Non-pigmented ciliary epithelial cell (primary cell): ENCODE results near the gene SLC9A2.

Experiments
- DNase-seq: peaks from one replicate; pipeline ENCODE4 v3.0.0-alpha.2; 2010; ENCODE audit warnings: low read depth

Gene SLC9A2

GRCh38 chr2:102620332-102620731 lies 979 bp downstream of the SLC9A2 start:
- no peak for DNase-seq

GRCh38 chr2:102621630-102622029 lies 2.3 kb downstream of the SLC9A2 start:
- DNase-seq = no peak

GRCh38 chr2:102622646-102623045 lies 3.3 kb downstream of the SLC9A2 start:
- no peak for DNase-seq

- no peak for DNase-seq
Measured at GRCh38 chr2:102630458-102630857, 11.1 kb downstream of the SLC9A2 start.

GRCh38 chr2:102632380-102633175 lies 13.2 kb downstream of the SLC9A2 start:
- no peak for DNase-seq

DNA sequence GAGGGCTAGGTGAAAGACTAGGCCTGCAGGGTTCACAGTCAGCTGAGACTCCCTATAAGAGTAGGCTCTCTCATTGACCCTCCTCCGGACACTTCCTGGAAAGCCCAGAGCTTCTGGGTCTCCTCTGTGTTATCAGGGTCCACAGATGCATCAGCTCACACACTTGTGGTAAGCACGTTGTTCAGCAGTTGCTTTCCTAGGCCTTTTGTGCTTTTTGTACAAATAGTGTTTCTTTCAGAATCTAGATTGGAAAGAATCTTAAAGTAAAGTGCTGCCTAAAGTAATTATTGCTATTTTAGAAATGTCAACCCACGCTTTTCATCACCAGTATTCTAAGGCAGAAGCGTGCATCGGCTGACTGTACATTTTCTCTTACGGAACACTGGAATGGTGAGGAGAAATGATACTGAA lies 15.5 kb downstream of the SLC9A2 start:
- no peak for DNase-seq

DNA sequence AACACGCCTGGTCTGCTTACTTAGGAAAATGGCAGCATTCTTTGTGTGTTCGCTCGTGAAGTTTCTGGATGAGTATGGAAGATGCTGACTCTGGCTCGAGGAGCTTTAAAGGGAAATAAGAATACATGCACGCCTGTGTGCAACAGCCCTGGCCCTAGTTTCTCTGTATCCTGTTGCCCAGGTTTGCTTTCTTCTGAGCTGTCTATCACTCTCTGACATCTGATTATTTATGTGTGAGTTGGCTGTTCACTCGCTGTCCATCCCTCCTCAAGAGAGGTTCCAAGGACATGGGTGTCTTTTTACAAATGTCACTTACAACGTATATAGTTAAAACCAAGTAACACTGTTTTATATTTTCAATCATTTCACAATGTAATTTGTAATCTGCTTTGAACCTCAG lies 16.0 kb downstream of the SLC9A2 start:
- DNase-seq = no peak

- DNase-seq = no peak
Measured at GRCh38 chr2:102636283-102636907, 17.0 kb downstream of the SLC9A2 start.

DNA sequence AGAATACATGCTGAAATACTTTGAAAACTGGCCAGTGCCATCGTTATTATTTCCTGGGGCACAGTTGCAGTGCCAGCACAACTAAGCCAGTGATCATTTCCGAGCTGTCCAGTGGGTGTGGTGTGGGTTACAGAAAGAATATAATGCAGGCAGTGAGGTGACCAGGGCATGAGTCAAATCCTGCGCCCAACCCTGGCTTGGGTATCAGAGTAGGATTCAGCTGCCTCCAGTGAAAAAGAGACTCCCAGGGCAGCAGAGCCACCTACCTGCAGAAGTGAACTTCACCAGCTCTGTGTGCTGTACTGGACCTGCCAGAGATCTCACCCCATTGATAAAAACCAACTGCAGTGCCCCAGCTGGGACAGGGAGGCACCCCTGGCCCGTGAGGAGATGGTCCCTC lies 18.0 kb downstream of the SLC9A2 start:
- DNase-seq = no peak

- DNase-seq = no peak
Measured at GRCh38 chr2:102639429-102639828, 20.1 kb downstream of the SLC9A2 start.

DNA sequence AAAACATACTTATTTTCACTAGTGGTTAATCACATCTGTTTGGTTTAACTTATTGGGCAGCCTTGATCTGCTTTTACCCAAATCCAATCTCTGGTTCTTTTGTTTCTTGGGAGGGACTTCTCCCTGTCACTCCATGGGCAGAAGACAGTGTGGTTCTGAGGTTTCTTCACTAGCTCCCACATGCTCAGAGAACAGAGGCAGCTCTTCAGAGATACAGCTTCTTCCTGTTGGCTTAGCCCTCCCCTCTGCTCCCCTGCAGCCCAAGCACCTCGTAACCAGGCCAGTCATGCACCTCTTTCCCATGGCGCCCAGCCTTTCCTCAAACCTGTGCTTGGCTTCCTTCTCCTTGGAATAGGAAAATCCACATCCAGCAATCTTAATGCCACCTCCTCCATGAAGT lies 32.8 kb downstream of the SLC9A2 start:
- DNase-seq = no peak

DNA sequence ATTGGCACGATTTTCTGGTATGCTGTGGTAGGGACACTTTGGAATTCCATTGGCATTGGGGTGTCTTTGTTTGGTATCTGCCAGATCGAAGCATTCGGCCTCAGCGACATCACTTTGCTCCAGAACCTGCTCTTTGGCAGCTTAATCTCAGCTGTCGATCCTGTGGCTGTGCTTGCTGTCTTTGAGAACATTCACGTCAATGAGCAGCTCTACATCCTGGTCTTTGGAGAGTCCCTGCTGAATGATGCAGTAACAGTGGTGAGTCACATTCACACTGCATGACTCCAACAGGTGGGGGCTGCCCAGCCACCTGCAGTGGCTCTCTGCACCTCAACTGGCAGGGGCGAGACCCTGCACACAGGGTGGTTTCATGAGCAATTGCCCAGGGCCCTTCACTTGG lies 38.4 kb downstream of the SLC9A2 start:
- DNase-seq = no peak

DNA sequence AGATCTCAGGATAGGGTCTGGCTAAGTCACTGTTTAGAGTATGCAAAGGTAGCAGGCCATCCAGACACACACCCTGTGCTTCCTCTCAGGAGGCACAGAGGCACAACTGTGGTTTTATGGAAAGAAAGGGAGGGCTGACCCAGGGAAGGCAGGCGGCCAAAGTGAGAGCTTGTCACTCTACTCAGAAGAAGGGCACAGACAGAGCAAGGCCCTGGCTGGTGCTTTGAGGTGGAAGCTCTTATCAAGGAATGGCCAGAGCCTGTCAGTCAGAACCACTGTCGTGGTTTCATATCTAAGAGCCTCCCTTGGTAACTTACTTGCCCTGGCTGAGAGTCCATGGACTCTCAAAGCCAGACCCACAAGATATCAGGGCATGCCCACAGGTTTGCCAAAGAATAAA lies 40.7 kb downstream of the SLC9A2 start:
- no peak for DNase-seq

DNA sequence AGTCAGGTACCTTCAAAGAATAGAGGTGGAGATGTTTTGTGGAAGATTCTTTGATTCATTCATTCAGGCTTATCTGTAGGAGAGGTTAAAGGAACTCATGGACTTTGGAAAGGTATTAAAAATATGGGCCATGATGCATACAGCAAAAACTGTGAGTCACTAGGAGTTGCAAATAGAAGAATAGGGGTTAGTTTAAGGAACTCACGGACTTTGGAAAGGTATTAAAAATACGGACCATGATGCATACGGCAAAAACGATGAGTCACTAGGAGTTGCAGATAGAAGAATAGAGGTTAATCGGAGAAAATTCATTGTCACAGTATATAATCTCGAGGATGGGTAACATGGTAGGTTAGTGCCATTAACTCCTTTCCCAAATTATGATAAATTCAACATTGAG lies 41.2 kb downstream of the SLC9A2 start:
- no peak for DNase-seq

DNA sequence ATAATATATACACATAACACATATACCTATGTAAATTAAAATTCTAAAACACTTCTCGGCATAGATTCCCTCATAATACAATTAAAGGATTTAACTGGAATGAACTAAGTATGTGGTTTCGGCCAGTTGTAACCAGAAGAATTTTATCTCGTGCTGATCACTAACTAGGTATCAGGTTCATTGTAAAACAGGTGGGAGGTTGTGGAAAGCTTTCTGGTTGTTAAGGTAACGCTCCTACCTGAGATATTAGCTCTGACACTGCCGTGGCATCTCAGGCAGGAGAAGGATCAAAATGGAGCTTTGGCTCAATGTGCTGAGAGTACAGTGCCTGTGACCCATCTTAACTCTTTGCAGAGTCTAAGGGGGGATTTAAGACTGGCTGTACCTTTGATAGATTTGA lies 42.5 kb downstream of the SLC9A2 start:
- DNase-seq = no peak

GRCh38 chr2:102662833-102663232 lies 43.5 kb downstream of the SLC9A2 start:
- no peak for DNase-seq

GRCh38 chr2:102663381-102663780 lies 44.0 kb downstream of the SLC9A2 start:
- no peak for DNase-seq

DNA sequence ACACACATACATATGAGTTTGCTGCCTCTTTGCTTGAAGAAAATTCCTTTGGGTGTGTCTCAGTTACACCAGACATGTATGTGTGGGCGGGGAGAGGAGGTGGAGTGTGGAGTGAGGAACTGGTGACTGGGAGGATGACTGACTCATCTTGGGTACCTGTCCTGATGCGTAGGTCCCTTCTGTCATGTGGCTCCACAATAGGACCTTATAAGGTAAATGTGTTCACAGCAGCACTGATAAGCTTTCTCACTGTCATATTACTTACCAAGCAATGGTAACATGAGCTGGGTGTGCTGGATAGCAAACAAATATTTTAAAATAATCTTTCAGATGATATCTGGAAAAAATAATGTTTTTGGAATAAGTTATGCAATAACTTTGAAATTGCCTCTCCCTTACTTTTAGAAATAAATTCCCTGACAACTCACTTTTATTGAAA lies 45.1 kb downstream of the SLC9A2 start:
- DNase-seq = peak; percentile 27

DNA sequence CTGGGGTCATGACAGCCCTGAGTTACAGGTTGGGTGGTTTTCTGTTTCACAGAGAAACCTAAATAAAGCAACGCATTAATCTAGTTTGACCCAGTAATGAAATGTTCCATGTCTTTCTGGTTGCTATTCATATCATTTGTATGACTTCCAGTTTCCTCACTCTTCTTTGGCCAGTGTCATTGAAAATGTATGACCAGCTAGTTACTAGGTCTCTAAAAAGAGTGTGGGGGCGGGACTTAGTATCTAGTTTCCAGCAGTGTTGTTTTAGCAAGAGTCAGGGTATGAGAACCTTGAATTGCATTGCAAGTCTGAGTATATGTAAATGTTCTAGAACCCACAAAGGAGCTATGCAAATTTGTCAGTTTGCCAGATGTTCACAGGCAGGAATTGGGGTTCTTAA lies 47.7 kb downstream of the SLC9A2 start:
- DNase-seq = no peak

DNA sequence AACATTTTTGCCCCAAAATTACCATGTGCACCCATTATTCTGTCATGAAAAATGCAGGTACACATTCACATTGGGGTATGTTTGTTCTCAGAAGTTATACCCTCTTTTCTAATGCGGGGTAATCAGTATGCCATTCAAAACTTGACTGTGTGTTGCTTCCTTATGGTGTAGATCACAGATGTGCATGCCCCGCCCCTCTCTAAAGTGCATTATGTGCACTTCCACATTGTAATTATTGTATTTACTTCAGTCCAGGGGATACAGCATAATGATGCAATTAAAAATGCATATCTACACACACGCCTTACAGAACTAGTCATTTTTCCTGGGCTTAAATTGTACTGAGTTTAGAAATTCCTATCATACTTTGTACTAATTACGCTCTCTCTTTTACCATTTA lies 48.8 kb downstream of the SLC9A2 start:
- DNase-seq = no peak

DNA sequence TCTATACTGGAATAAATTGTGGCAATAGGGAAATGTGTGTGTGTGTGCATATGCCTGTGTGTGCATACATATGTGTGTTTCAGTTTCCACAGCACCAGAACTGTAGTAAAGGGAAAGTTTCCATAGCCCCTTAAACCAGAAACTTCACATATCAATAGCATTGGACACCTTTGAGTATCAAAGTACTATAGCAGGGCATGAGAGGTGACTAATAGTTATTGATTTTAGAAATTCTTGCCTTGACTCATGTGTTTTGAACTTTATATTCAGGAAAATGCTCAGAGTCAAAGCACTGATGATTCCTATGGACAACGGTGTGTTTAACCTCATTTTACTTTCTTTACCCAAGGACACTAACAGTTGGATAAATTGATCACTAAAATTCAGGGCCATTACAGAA lies 50.0 kb downstream of the SLC9A2 start:
- DNase-seq = no peak

- DNase-seq = no peak
Measured at GRCh38 chr2:102672107-102672776, 52.9 kb downstream of the SLC9A2 start.

GRCh38 chr2:102674370-102674769 lies 55.0 kb downstream of the SLC9A2 start:
- DNase-seq = no peak
